ENCODE measurements around the gene ELOF1.

DNA sequence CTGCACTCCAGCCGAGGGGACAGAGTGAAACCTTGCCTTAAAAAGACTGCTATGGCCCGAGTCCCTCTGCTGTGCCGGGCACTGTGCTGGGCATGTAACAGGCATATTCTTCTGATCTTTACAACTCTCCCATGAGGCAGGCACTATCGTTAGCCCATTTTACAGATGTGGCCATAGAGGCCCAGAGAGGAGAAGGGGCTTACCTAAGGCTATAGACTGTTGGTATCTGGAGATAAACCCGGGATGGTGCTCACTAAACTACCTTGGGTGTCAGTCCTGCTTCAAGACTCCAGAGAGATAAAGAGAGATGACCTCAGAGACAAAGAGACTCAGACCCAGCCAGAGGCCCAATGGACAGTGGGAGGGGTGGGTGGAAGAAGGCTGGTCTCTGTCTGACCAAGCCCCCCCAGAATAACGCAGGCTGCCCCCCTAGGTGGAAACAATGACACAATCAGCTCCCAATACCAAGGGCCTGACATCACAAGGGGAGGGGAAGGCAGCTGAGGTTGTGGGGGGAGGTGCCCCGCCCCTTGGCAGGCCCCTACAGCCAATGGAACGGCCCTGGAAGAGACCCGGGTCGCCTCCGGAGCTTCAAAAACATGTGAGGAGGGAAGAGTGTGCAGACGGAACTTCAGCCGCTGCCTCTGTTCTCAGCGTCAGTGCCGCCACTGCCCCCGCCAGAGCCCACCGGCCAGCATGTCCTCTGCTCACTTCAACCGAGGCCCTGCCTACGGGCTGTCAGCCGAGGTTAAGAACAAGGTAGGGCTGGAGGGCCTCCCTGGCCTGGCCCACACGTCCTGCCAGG is 20.6 kb downstream of the ELOF1 start, which contains the start of gene CNN1:
- TF ChIP-seq, protein P1, sequence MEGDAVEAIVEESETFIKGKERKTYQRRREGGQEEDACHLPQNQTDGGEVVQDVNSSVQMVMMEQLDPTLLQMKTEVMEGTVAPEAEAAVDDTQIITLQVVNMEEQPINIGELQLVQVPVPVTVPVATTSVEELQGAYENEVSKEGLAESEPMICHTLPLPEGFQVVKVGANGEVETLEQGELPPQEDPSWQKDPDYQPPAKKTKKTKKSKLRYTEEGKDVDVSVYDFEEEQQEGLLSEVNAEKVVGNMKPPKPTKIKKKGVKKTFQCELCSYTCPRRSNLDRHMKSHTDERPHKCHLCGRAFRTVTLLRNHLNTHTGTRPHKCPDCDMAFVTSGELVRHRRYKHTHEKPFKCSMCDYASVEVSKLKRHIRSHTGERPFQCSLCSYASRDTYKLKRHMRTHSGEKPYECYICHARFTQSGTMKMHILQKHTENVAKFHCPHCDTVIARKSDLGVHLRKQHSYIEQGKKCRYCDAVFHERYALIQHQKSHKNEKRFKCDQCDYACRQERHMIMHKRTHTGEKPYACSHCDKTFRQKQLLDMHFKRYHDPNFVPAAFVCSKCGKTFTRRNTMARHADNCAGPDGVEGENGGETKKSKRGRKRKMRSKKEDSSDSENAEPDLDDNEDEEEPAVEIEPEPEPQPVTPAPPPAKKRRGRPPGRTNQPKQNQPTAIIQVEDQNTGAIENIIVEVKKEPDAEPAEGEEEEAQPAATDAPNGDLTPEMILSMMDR (IDR thresholded peaks at IDR 0.05; ENCODE audit: low read depth, low read length): no peak
- TF ChIP-seq POLR2A (IDR thresholded peaks at IDR 0.05; ENCODE audit: extremely low read depth, insufficient read length) (no peak), MYC (IDR thresholded peaks at IDR 0.05; ENCODE audit: low read depth, low read length) (no peak)
- TF ChIP-seq, protein P2, sequence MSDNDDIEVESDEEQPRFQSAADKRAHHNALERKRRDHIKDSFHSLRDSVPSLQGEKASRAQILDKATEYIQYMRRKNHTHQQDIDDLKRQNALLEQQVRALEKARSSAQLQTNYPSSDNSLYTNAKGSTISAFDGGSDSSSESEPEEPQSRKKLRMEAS (IDR thresholded peaks at IDR 0.05; ENCODE audit: low read depth, low read length): no peak

Measured in NB4 (cell line).